ENCODE data around the gene CPNE5. TPM values are rescaled to one million over a fixed set of nuclear protein-coding genes. Genes with fewer than 3 reads are reported as not detected.
A peak's percentile ranks its signal among the peaks of the same experiment; 100 is the strongest.

The CPNE5 gene
- total and polyA plus RNA-seq, 4 donors: 0.20 to 13.1 (median 7.9) TPM; not detected in 1

- Histone ChIP-seq H3K9me3 (ENCODE audit: control insufficient read depth, low read length) (no peaks in the 10 kb centered on the region), H3K4me3 (ENCODE audit: low read length in 2 of 2) (no peak overlapping the region), H3K27ac (ENCODE audit: low read depth in 1 of 2, low read length in 2 of 2) (no peak overlapping the region), H3K36me3 (ENCODE audit: control insufficient read depth in 1 of 2, insufficient read depth in 2 of 2, low read length in 1 of 2) (no peaks in the 10 kb centered on the region), H3K4me1 (ENCODE audit: control insufficient read depth in 1 of 2, insufficient read depth in 2 of 2, low read length in 2 of 2) (no peaks in the 10 kb centered on the region), H3K27me3 (ENCODE audit: control insufficient read depth in 1 of 2, insufficient read depth in 2 of 2, low read length in 1 of 2) (no peaks in the 10 kb centered on the region)
- intact Hi-C loops (cut with DNase I): no loop called here
- ATAC-seq (ENCODE audit: low FRiP score) (no peak), DNase-seq (peak in 1 of 2 donors; percentile 49)
- WGBS, 2 donors: 95 to 96% methylated on average over 11 of the region's 11 CpGs
Measured at GRCh38 chr6:36720251-36721141, 118.7 kb downstream of the CPNE5 start.

- no peak overlapping the region for H3K27ac ChIP-seq (ENCODE audit: low read depth in 1 of 2, low read length in 2 of 2)
- H3K4me3 ChIP-seq (ENCODE audit: low read length in 2 of 2): no peak overlapping the region
- DNase-seq (peak in 1 of 2 donors; percentile 39), ATAC-seq (ENCODE audit: low FRiP score) (no peak)
- no peaks in the 10 kb centered on the region for H3K9me3 ChIP-seq (ENCODE audit: control insufficient read depth, low read length)
- WGBS, 2 donors: 92 to 93% methylated on average over 7 of the region's 7 CpGs
- H3K27me3 ChIP-seq (ENCODE audit: control insufficient read depth in 1 of 2, insufficient read depth in 2 of 2, low read length in 1 of 2): no peaks in the 10 kb centered on the region
- intact Hi-C loops (cut with DNase I): no loop called here
- H3K36me3 ChIP-seq (ENCODE audit: control insufficient read depth in 1 of 2, insufficient read depth in 2 of 2, low read length in 1 of 2): no peaks in the 10 kb centered on the region
- H3K4me1 ChIP-seq (ENCODE audit: control insufficient read depth in 1 of 2, insufficient read depth in 2 of 2, low read length in 2 of 2): no peaks in the 10 kb centered on the region
Measured at GRCh38 chr6:36719126-36719525, 120.1 kb downstream of the CPNE5 start.

- 79 to 80% methylated on average over 5 of the region's 5 CpGs for WGBS, 2 donors
- DNase-seq: no peak
- Histone ChIP-seq H3K27me3 (ENCODE audit: control insufficient read depth in 1 of 2, insufficient read depth in 2 of 2, low read length in 1 of 2) (no peaks in the 10 kb centered on the region), H3K4me1 (ENCODE audit: control insufficient read depth in 1 of 2, insufficient read depth in 2 of 2, low read length in 2 of 2) (no peaks in the 10 kb centered on the region), H3K27ac (ENCODE audit: low read depth in 1 of 2, low read length in 2 of 2) (no peak overlapping the region), H3K36me3 (ENCODE audit: control insufficient read depth in 1 of 2, insufficient read depth in 2 of 2, low read length in 1 of 2) (no peaks in the 10 kb centered on the region), H3K9me3 (ENCODE audit: control insufficient read depth, low read length) (no peaks in the 10 kb centered on the region), H3K4me3 (ENCODE audit: low read length in 2 of 2) (no peak overlapping the region)
- no peak for ATAC-seq (ENCODE audit: low FRiP score)
- intact Hi-C loops (cut with DNase I): no loop called here
Measured at GRCh38 chr6:36718560-36718959, 120.7 kb downstream of the CPNE5 start.

- ATAC-seq (ENCODE audit: low FRiP score) (no peak), DNase-seq (peak in 1 of 2 donors; percentile 61)
- intact Hi-C loops (cut with DNase I): no loop called here
- Histone ChIP-seq H3K27ac (ENCODE audit: low read depth in 1 of 2, low read length in 2 of 2) (no peak overlapping the region), H3K36me3 (ENCODE audit: control insufficient read depth in 1 of 2, insufficient read depth in 2 of 2, low read length in 1 of 2) (no peaks in the 10 kb centered on the region), H3K4me1 (ENCODE audit: control insufficient read depth in 1 of 2, insufficient read depth in 2 of 2, low read length in 2 of 2) (no peaks in the 10 kb centered on the region), H3K27me3 (ENCODE audit: control insufficient read depth in 1 of 2, insufficient read depth in 2 of 2, low read length in 1 of 2) (no peaks in the 10 kb centered on the region), H3K9me3 (ENCODE audit: control insufficient read depth, low read length) (no peaks in the 10 kb centered on the region), H3K4me3 (ENCODE audit: low read length in 2 of 2) (no peak overlapping the region)
- WGBS, 2 donors: 87 to 88% methylated on average over 11 to 12 of the region's 12 CpGs
Measured at GRCh38 chr6:36717871-36718540, 121.2 kb downstream of the CPNE5 start.

GRCh38 chr6:36717231-36717825 is 121.9 kb downstream of the CPNE5 start:
- Histone ChIP-seq H3K4me3 (ENCODE audit: low read length in 2 of 2) (no peak overlapping the region), H3K36me3 (ENCODE audit: control insufficient read depth in 1 of 2, insufficient read depth in 2 of 2, low read length in 1 of 2) (no peaks in the 10 kb centered on the region), H3K4me1 (ENCODE audit: control insufficient read depth in 1 of 2, insufficient read depth in 2 of 2, low read length in 2 of 2) (no peaks in the 10 kb centered on the region), H3K9me3 (ENCODE audit: control insufficient read depth, low read length) (no peaks in the 10 kb centered on the region), H3K27ac (ENCODE audit: low read depth in 1 of 2, low read length in 2 of 2) (no peak overlapping the region), H3K27me3 (ENCODE audit: control insufficient read depth in 1 of 2, insufficient read depth in 2 of 2, low read length in 1 of 2) (no peaks in the 10 kb centered on the region)
- no peak for ATAC-seq (ENCODE audit: low FRiP score)
- peak in 1 of 2 donors; percentile 53 for DNase-seq
- intact Hi-C loops (cut with DNase I): no loop called here
- 80 to 86% methylated on average over 13 of the region's 13 CpGs for WGBS, 2 donors

GRCh38 chr6:36716476-36717093 is 122.7 kb downstream of the CPNE5 start:
- Histone ChIP-seq H3K27me3 (ENCODE audit: control insufficient read depth in 1 of 2, insufficient read depth in 2 of 2, low read length in 1 of 2) (no peaks in the 10 kb centered on the region), H3K4me3 (ENCODE audit: low read length in 2 of 2) (no peak overlapping the region), H3K4me1 (ENCODE audit: control insufficient read depth in 1 of 2, insufficient read depth in 2 of 2, low read length in 2 of 2) (no peaks in the 10 kb centered on the region), H3K36me3 (ENCODE audit: control insufficient read depth in 1 of 2, insufficient read depth in 2 of 2, low read length in 1 of 2) (no peaks in the 10 kb centered on the region), H3K9me3 (ENCODE audit: control insufficient read depth, low read length) (no peaks in the 10 kb centered on the region), H3K27ac (ENCODE audit: low read depth in 1 of 2, low read length in 2 of 2) (no peak overlapping the region)
- intact Hi-C loops (cut with DNase I): no loop called here
- ATAC-seq (ENCODE audit: low FRiP score): no peak
- peak in 1 of 2 donors; percentile 27 for DNase-seq
- WGBS, 2 donors: 86 to 93% methylated on average over 8 of the region's 8 CpGs

- Histone ChIP-seq H3K36me3 (ENCODE audit: control insufficient read depth in 1 of 2, insufficient read depth in 2 of 2, low read length in 1 of 2) (no peaks in the 10 kb centered on the region), H3K27me3 (ENCODE audit: control insufficient read depth in 1 of 2, insufficient read depth in 2 of 2, low read length in 1 of 2) (no peaks in the 10 kb centered on the region), H3K4me1 (ENCODE audit: control insufficient read depth in 1 of 2, insufficient read depth in 2 of 2, low read length in 2 of 2) (no peaks in the 10 kb centered on the region), H3K4me3 (ENCODE audit: low read length in 2 of 2) (no peak overlapping the region), H3K27ac (ENCODE audit: low read depth in 1 of 2, low read length in 2 of 2) (no peak overlapping the region), H3K9me3 (ENCODE audit: control insufficient read depth, low read length) (no peaks in the 10 kb centered on the region)
- no peak for ATAC-seq (ENCODE audit: low FRiP score)
- DNase-seq: peak in 1 of 2 donors; percentile 45
- WGBS, 2 donors: 96% methylated on average over 7 of the region's 7 CpGs
- intact Hi-C loops (cut with DNase I): no loop called here
Measured at GRCh38 chr6:36715469-36715868, 123.8 kb downstream of the CPNE5 start.

GRCh38 chr6:36714511-36714910 is 124.7 kb downstream of the CPNE5 start:
- peak in 1 of 2 donors; percentile 61 for DNase-seq

More at GRCh38 chr6:36714511-36714910, 124.7 kb downstream of the CPNE5 start:
- no peaks in the 10 kb centered on the region for H3K9me3 ChIP-seq (ENCODE audit: control insufficient read depth, low read length)
- no peak overlapping the region for H3K27ac ChIP-seq (ENCODE audit: low read depth in 1 of 2, low read length in 2 of 2)
- WGBS, 2 donors: 85 to 86% methylated on average over 8 to 10 of the region's 10 CpGs
- no peak overlapping the region for H3K4me3 ChIP-seq (ENCODE audit: low read length in 2 of 2)
- H3K4me1 ChIP-seq (ENCODE audit: control insufficient read depth in 1 of 2, insufficient read depth in 2 of 2, low read length in 2 of 2): no peaks in the 10 kb centered on the region
- no peaks in the 10 kb centered on the region for H3K36me3 ChIP-seq (ENCODE audit: control insufficient read depth in 1 of 2, insufficient read depth in 2 of 2, low read length in 1 of 2)
- intact Hi-C loops (cut with DNase I): no loop called here
- H3K27me3 ChIP-seq (ENCODE audit: control insufficient read depth in 1 of 2, insufficient read depth in 2 of 2, low read length in 1 of 2): no peaks in the 10 kb centered on the region
- ATAC-seq (ENCODE audit: low FRiP score): no peak

Data from aorta (tissue), 5 donors.